ENCODE results near the gene GINS1. TPM values are rescaled to one million over a fixed set of nuclear protein-coding genes. Genes with fewer than 3 reads are reported as not detected.

Gene GINS1
- total and polyA plus RNA-seq, 2 of the 8 experiments (the other 6 are each of a cell fraction or from before 2014, with no cell fraction given) = 44.7 to 68.4 TPM

DNA sequence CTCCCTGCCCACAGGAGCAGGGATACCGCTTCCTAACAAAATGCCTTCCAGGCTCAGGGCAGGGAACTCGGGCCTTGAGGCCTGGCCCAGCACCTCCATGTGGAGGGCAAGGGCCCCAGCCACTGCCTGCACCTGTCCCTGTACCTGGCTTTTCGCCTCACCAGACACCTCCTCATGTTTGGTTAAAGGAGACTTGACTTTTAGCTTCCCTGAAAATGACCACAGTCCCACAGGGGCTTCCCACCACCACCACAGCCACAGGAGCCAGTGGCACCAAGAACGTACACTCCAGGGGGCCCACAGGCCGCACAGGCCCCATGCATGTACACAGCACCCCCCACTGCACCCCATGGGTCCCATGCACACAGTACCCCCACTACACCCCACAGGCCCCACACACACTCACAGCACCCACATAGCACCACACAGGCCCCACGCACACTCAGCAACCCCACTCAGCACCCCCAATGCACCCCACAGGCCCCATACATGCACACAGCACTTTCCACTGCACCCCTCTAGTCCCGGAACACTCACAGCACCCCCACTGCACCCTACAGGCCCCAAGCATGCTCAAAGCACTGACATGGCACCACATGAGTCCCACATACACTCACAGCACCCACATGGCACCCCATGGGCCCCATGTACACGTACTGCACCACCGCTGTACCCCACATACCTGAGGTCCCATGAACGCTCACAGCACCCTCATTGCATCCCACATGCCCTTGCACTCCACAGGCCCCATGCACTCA, 86.5 kb downstream of the GINS1 start:
- no peak overlapping the region for H3K4me3 ChIP-seq (ENCODE audit: extremely low read depth in 1 of 4, insufficient read depth in 2 of 4, low read depth in 3 of 4, low read length in 4 of 4)
- no peaks in the 10 kb centered on the region for H3K23me2 ChIP-seq (ENCODE audit: low read depth, low read length)
- 0 out of 2 replicates have a peak overlapping the region, but pooled peaks have one; percentile 61 for H2BK20ac ChIP-seq (ENCODE audit: low read length)
- H4K8ac ChIP-seq (ENCODE audit: extremely low read depth, insufficient read depth, low read length) = peak overlapping the region; percentile 37
- TF ChIP-seq TCF12 (IDR thresholded peaks at IDR 0.05; ENCODE audit: low read depth, low read length) (no peak), EP300 (IDR thresholded peaks at IDR 0.05; ENCODE audit: borderline replicate concordance in 1 of 2, low read depth in 2 of 2, low read length in 2 of 2) (no peak), MAFK (IDR thresholded peaks at IDR 0.05; ENCODE audit: low read depth, low read length) (no peak), JUN (IDR thresholded peaks at IDR 0.05; ENCODE audit: low read depth, low read length) (no peak)
- TF ChIP-seq, protein P1, sequence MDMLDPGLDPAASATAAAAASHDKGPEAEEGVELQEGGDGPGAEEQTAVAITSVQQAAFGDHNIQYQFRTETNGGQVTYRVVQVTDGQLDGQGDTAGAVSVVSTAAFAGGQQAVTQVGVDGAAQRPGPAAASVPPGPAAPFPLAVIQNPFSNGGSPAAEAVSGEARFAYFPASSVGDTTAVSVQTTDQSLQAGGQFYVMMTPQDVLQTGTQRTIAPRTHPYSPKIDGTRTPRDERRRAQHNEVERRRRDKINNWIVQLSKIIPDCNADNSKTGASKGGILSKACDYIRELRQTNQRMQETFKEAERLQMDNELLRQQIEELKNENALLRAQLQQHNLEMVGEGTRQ (IDR thresholded peaks at IDR 0.05; ENCODE audit: low read length) = no peak
- H2BK120ac ChIP-seq (replicated peaks; ENCODE audit: low read depth, low read length) = no peak overlapping the region
- H3K4me2 ChIP-seq (ENCODE audit: insufficient read depth in 1 of 2, low read depth in 2 of 2, low read length in 2 of 2) = no peak overlapping the region
- no peak overlapping the region for H4K91ac ChIP-seq (replicated peaks; ENCODE audit: insufficient read length, low read length)
- no peaks in the 10 kb centered on the region for H3K79me1 ChIP-seq (ENCODE audit: low read depth, low read length)
- H2AFZ ChIP-seq (ENCODE audit: low read length) = no peak overlapping the region
- peaks cover 0 to 4% of the 10 kb centered on the region in 2 experiments for H4K20me1 ChIP-seq (replicated peaks in 1 of 2; ENCODE audit: control insufficient read depth in 1 of 2, insufficient read depth in 2 of 2, low read length in 2 of 2)
- no peak overlapping the region for H3K18ac ChIP-seq (ENCODE audit: extremely low read depth, low read length)
- H3K4ac ChIP-seq (replicated peaks; ENCODE audit: insufficient read length, low read depth, low read length) = no peak overlapping the region
- ChIA-PET POLR2A (ENCODE audit: partially characterized antibody) (interaction anchor here (0.5 to 0.6 kb wide), 2 partner anchors 26 to 86 kb away, joined by 3 read pairs; no protein-coding TSS in a partner anchor), CTCF (ENCODE audit: partially characterized antibody) (interaction anchor here (0.9 to 2.1 kb wide), 7 partner anchors 12 to 199 kb away, joined by 3 to 10 read pairs (median 4); partner anchors contain the start of gene GINS1)
- DNase-seq (ENCODE audit: low read depth in 1 of 2, low spot score in 2 of 2) (no peak), FAIRE-seq (no peak)
- H3K27me3 ChIP-seq (replicated peaks in 1 of 4; ENCODE audit: control insufficient read depth in 3 of 4, extremely low read depth in 1 of 4, insufficient read depth in 3 of 4, low read length in 3 of 4) = no peaks in the 10 kb centered on the region
- no peak overlapping the region for H2BK15ac ChIP-seq (ENCODE audit: low read length)
- H3K14ac ChIP-seq (ENCODE audit: insufficient read length) = no peak overlapping the region
- H2AK5ac ChIP-seq (ENCODE audit: low read depth, low read length) = no peak overlapping the region
- H3K23ac ChIP-seq (ENCODE audit: insufficient read length) = no peak overlapping the region
- no peak overlapping the region for H4K5ac ChIP-seq (ENCODE audit: insufficient read length, low read depth, low read length)
- H2BK12ac ChIP-seq (ENCODE audit: low read depth, low read length) = no peak overlapping the region
- no peaks in the 10 kb centered on the region for H3K9me3 ChIP-seq (ENCODE audit: insufficient read depth in 2 of 2, low read depth in 1 of 2, low read length in 1 of 2)
- WGBS, 2 experiments (ENCODE audit: extremely low coverage in 1 of 2, insufficient coverage in 1 of 2, insufficient read length in 1 of 2, insufficient replicate concordance in 2 of 2, low coverage in 1 of 2, low lambda C conversion rate in 2 of 2, missing lambda C conversion rate in 1 of 2) = 90% methylated on average over 10 of the region's 10 CpGs; no CpG with 5 or more reads in 1 of the 2 experiments
- H3K79me2 ChIP-seq (ENCODE audit: control insufficient read depth in 1 of 2, insufficient read depth in 2 of 2, low read length in 2 of 2) = no peaks in the 10 kb centered on the region
- H3K27ac ChIP-seq (ENCODE audit: low read depth, low read length) = no peak overlapping the region; the same call in 1 of the 2 replicates
- H3K36me3 ChIP-seq (ENCODE audit: control insufficient read depth in 2 of 4, insufficient read depth in 4 of 4, low read length in 3 of 4) = peaks cover 0 to 3% (median under 1%) of the 10 kb centered on the region in 4 experiments; a peak in 2 of 8 replicates
- H2BK5ac ChIP-seq (ENCODE audit: low read depth, low read length) = no peak overlapping the region; the same call in 1 of the 2 replicates
- peaks cover 0 to 18% (median 9%) of the 10 kb centered on the region in 4 experiments; a peak in 6 of 7 replicates for H3K4me1 ChIP-seq (replicated peaks in 1 of 4; ENCODE audit: control insufficient read depth in 3 of 4, insufficient read depth in 4 of 4, low read length in 3 of 4)
- no peak overlapping the region for H3K56ac ChIP-seq (replicated peaks; ENCODE audit: insufficient read length, low read depth, low read length)
- H3K9ac ChIP-seq (replicated peaks in 1 of 4; ENCODE audit: extremely low read depth in 1 of 4, low read depth in 3 of 4, low read length in 3 of 4) = no peak overlapping the region

Data from H1 (cell line).